HG03521 (cell line): Measurements from ENCODE around the gene CLOCK.

ENCODE experiments used
- ATAC-seq: cut with Tn5 transposase; IDR thresholded peaks from one replicate; pipeline ENCODE4 v1.9.1; 2021; ENCODE audit warnings: mild to moderate bottlenecking, moderate library complexity; ENCODE audit not compliant: unreplicated experiment

CLOCK gene

DNA sequence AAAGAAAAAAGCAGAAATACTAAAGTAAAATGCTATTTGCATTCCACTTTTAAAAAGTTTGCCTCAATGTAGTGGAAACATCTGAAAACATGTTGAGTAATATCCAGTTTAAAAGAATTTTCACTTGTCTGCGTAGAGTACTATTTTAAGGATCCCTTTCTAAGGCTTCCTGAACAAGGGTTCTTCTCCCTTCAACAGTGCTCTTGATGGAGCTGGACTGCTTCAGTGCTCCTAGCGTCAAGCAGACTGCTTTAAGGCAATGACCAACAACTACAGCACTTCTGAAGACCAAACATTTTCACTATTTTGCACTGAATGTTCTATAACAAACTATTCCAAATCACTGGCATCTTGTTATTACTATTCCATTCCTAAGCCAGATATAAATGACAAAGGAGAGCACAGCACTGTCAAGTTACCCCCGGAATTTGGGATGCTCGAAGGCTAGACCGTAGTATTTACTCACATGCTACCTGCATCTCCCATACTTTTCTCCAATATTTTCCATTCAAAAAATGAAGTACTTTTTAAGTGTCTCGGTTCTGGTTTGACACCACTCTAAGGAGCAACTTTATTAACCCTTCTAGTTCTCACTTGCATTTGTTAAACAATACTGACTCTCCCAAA, 114.9 kb downstream of the CLOCK start:
- ATAC-seq, result no peak

DNA sequence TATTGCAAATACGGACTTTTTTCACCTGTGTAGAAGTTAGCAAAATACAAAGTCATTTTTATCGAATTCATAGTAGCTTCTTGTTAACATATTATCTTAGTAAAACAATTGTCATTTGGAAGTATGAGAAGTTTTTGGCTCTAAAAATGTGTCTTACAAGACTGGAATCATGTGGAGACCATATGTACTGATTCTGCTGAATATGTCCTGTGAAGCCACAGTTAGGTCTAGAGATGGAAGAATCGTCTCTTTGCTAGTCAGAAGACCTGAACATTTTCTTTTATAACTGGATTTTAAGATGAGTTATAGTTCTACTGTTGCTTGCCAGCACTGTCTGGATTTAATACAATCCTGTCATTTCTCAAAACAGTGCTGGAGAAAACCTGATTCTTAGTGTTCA, 121.9 kb downstream of the CLOCK start:
- no peak for ATAC-seq

DNA sequence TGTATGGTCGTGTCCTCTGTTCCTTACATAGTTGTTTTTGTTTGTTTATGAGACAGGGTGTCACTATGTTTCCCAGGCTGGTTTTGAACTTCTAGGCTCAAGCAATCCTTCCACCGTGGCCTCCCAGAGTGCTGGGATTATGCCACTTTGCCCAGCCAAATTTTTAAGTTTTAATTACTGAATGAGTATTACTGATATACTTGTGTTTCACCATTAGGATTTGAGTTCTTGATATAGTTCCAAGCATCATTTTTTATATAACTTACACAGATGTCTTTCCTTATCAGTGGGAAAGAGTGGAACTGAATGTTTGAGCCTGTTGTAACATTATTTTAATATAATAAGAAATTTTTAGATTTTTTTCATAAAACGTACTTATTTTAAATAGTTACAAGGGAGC, 130.5 kb downstream of the CLOCK start:
- ATAC-seq, result no peak

DNA sequence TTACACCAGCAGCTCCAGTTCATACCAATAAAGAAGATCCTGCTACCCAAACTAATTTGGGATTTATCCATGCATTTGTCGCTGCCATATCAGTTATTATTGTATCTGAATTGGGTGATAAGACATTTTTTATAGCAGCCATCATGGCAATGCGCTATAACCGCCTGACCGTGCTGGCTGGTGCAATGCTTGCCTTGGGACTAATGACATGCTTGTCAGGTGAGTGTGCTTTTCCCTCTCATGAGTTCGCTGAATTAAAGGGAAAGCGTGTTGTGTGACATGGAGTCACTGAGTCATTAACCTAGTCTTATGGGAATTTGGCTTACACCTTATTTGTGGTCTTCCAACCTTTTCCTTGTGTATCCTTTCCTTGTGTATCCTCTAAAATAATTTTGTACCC, 135.1 kb downstream of the CLOCK start:
- ATAC-seq, result no peak

DNA sequence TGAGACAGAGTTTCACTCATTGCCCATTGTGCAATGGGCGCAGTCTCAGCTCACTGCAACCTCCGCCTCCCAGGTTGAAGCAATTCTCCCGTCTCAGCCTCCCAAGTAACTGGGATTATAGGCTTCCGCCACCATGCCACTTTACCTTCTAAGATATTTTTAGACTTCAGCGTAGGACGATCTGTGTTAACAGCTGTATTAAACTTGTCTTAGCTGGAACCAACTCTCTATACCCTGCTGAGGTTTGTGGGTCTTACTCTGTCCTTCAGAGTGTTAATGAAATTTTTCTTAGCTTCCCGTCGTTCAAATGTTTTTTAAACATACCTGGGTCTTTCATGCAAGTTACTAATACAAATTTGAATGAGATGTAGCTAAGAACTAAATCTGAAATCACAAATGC, 136.3 kb downstream of the CLOCK start:
- no peak for ATAC-seq

DNA sequence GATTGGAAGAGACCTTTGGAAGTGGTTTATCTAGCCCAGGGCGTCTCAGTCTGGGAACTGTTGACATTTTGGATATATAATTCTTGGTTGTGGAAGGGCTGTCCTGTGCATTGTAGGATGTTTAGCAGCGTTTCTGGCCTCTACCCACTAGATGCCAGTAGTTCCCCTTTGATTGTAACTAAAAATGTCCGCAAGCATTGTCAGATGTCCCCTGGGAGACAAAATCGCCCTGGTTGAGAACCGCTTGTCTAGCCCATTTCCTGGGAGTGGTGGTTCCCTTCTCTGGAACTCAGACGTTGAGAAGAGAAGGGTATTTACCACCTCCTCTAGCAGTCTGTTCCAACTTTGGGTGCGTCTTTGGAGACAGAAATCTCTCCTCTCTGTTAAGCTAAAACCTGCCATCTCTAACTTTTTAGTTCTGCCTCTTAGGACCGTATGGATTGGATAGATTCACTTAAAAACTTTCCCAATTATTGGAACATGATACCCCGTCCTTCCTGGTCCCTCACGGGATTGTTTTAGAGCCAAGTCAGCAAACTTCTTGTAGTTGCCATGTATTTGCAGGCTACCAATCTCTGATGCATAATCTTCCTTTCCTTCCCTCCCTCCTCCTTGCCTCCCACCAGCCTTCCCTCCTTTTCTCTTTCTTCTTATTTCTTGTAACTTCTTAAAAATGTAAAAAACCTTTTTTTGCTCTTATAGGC, 137.1 kb downstream of the CLOCK start:
- ATAC-seq, result peak; percentile 73

DNA sequence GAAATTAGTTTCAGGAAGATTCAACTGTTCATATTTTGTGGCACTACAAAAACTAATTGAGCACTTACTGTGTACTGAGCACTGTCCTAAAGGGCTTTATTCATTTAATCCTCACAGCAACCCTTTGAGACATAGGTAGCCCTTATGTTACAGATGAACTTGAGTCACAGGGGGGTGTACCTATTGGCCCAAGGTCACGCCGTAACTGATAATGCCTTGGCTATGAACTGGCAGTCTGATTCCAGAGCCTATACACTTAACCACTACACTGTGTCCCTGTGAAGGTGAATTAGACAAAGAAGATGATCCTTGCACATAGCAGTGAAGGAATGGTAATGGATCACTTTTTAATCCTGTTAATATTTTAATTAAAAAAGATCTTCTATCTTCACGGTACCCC, 138.9 kb downstream of the CLOCK start:
- no peak for ATAC-seq

DNA sequence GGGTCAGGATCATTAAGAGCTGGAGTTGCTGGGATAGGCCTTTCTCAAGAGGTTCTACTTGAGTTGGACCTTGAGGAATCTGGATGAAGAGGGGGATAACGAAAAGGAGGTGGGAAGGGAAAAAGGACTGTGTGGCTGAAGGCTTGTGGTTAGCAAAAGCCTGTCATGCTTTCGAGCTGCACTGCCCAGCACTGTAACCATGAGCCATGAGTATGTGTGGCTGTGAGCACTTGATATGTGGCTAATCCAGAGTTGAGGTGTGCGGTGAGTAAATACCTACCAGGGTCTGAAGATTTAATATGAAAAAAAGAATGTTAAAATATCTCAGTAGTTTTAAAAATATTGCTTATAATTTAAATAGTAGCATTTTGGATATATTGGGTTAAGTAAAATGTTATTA, 139.6 kb downstream of the CLOCK start:
- no peak for ATAC-seq

DNA sequence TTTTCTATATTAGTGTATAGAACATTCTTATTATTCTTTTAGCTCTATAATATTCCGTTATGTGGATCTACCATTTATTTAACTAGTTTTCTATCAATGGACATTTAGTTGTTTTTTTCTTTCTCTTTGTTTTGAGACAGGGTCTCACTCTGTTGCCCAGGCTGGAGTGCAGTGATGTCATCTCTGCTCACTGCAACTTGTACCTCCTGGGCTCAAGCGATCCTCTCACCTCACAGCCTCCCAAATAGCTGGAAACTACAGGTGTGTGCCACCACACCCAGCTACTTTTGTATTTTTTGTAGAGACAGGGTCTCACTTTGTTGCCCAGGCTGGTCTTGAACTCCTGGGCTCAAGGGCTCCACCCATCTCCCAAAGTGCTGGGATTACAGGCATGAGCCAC, 140.2 kb downstream of the CLOCK start:
- no peak for ATAC-seq

DNA sequence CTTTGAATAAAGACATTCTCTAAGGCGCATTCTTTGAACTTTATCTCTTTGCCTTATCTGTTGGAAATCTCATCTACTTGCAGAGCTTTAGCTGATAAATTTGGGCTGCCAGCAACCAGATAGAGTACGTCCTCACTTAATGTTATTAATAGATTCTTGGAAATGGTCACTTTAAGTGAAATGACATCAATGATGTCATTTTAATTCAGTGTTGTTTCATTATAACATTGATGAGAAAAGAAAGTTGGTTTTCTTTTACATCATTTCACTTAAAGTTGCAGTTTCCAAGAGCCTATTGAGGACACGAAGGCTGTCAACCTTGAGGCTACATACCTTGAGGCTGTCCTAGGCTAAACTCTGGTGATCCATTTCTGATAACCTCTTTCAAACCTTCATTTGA, 141.6 kb downstream of the CLOCK start:
- no peak for ATAC-seq

DNA sequence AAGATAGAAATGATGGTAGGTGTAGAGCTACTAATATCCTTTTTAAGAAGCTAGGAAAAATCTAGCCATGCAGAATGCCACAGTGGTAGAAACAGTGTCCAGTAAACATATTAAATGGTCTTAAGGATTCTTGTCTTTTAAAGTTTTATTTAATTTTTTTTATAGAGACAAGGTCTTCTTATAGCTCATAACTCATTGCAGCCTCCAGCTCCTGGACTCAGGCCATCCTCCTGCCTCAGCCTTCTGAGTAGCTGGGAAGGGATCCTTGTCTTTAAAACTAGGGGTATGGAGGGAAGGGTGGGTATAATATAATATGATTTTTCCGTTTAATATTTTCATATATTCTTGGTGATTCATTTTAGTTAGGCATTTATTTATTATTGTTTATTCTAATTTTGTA, 147.1 kb downstream of the CLOCK start:
- no peak for ATAC-seq

DNA sequence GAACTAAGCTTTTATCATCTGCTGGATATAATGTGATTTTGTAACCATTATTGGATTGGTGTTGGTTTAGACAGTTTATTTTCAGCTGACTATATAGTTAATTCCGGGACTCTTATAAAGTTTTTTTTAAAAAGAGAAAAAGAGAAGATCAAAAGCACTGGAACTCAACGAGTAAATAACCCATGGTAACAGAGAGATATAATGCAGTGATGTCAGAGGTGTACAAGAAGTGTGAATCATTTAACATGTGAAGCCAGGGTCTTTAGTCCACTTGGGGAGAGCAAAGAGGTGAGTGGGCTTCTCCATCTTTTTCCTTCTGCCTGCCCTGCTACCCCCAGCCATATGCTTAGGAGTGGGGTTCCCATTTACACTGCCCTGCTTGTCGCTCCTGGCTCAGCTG, 147.7 kb downstream of the CLOCK start:
- no peak for ATAC-seq

DNA sequence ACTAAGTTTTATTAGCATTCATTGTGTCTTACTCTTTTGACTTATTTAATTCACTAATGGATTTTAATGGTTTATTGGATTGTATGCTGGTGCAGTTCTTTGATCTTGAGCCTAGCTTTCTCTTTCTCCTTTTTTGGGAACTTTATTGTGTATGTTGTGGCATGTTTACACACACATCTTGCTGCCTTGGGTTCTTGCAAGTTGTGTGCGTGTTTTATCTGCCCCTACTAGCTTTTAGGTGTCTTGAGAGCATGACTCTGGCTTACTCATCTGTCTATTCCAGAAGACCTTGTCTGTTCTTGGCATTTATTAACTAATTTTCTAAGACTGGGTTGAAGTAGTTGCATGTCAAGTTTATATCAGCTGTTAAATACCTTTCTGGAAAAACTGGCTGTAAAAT, 148.2 kb downstream of the CLOCK start:
- ATAC-seq, result no peak

DNA sequence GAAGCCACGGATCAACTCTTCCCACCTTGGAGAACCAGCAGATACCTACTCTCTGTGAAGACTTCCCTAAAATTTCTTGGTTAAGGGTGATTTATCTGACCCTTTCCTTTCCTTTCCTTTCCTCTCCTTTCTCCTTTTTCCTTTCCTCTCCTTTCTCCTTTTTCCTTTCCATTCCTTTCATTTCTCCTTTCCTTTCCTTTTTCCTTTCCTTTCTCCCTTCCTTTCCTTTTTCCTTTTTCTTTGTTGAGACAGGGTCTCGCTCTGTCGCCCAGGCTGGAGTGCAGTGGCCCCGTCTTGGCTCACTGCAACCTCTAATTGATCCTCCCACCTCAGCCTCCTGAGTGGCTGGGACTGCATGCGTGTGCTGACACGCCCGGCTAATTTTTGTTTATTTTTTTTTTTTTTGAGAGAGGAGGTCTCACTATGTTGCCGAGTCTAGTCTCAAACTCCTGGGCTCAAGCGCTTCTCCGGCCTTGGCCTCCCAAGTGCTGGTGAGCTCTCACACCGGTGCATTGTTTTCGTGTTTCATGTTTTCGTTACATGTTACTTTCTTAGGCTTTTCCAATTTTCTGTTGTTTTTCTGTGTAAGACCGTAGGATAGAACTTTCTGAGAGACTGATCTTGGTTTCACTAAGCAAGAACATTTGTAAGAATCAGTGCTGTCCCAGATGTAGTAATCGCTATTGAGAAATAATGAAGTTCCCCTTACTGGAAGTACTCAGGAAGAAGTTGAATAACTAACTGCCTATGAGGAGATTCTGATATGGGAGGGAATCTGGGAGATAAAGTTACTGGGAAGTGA, 149.0 kb downstream of the CLOCK start:
- no peak for ATAC-seq

DNA sequence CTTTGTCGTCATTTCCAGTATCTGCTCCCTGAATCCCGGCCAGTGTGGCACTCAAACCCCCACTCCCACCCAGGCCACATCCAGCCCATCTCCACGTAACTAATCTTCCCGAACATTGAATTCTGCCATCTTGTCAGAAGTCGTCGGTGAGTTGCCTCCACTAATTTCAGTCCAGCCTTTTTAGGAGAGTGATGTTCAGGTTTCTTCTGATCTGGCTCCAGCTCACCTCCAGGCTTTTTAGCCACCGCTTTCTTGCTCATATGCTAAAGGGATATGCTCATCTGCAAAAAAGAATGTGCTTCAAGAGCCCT, 149.6 kb downstream of the CLOCK start:
- ATAC-seq, result no peak

DNA sequence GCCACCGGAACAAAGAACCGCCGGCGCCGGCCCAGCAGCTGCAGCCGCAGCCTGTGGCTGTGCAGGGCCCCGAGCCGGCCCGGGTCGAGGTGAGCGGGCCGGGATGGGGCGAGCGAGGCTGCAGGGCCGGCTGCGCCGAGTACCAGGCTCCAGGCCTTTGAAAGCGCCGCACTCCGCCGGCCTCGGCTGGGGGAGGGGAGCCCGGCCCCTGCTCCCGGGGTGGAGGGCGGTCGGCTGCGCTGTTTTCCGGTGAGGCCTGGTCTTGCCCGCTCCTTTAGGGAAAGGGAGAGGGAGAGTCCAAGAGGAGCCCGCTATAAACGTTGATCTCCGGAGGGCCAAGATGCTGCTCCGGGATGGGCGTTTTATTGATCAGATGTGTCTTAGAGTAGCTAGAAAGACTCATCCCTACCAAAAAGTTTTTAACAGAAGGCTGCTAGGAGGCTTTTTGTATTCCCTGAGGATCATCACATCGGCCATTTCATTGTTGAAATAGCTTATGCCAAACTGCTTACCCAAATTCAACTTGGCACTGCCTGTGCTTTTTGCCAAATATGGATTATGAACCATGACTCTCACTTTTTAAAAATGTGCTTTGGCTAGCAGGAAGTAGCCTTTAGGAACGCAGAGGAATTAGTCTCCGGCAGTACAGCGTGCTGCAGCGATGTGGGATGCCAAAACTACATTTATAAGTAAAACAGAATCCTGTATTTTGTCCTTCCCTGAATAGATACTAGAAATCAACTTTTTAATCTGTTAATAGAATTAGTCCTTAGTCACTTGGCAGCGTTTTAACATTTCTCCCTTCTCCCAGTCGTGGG, 150.2 kb downstream of the CLOCK start:
- ATAC-seq, result peak; percentile 25

DNA sequence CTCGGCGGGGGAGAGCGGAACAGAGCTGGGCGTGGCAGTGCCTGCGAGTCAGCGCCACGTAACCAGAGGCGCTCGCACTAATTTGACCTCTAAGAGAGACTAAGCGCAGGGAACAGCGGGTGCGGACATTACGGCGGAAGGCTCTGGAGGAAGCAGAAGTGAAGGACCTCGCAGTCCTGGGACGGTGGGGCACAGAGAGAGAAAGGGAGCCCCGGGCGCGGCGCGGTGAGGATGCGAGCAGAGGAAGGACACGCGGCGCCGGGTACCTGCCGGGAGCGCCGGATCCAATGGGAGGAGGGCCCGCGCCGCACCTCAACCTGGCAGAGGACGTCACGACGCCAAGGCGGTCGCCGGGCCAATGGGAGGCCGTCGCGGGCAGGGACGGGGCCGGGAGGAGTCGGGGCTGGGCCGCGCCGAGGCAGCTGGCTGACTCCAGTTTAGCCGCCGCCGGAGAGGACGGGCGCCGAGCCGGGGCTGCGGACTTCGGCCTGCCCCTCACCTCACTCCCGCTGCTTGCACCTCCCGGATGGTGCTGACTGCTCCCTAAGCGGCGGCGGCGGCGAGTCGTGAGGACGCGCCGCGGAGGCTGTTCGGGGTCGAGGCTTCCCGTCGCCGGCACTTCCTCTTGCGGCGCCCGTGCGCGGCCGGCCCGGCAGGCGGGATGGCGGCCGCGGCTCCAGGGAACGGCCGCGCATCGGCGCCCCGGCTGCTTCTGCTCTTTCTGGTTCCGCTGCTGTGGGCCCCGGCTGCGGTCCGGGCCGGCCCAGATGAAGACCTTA, 151.0 kb downstream of the CLOCK start, which contains the start of gene TMEM165:
TMEM165 (plus strand) TSS at position 429 of the 779 bp plus-strand sequence; CDS start at position 662, 233 bp downstream.
- peak; percentile 91 for ATAC-seq

DNA sequence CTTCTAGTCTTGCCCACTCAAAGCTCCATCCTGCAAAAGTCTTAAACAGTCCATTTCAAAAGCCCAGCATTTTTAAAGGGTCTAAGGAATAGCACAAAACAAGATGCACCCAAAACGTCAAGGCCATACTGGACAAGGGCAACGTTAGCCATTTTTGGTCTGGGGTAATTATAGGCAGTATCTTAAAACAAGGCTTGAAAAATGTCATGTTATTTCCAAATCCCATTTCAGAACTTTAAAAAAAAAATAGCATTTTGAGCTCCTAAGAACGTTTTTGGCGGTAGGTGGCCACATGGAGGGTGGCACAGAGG, 151.5 kb downstream of the CLOCK start:
- ATAC-seq, result no peak

DNA sequence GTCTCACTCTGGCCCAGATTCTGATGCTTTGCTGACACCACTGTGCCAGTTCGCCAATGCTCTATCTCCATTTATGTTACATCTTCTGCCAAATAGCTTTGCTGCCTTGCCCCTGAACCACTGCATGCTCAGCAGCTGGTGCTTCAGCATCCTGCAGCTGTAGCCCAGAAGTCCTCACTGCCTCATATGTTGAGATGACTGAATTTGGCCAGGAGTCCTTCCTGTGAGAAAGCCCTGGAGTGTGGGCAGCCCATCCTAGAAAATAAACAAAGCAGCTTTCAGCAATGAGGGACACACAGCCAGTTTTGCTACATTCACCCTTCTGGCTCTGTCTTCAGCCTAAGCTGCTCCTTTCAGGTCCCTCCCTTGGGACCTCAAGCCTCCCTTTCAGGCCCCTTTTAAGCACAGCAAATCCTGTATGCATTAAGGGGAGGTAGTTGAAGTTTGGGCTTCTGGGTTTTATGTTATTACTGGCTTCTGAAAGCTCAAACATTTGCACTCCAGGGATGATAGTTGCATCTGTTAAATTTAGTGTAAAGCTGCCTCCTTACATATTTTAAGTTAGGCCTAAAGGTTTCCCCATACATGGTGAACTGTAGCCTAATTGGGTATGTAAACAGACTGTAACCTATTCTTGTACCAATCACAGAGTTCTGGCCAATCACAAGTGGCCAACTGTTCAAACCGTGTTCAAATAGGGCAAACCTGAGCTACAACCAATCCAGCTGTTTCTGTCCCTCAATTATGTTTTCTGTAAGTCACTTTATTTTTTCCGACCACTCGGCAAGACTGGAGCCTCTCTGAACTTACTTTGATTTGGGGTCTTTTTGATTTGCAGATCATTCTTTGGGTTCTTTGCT, 153.0 kb downstream of the CLOCK start:
- no peak for ATAC-seq

DNA sequence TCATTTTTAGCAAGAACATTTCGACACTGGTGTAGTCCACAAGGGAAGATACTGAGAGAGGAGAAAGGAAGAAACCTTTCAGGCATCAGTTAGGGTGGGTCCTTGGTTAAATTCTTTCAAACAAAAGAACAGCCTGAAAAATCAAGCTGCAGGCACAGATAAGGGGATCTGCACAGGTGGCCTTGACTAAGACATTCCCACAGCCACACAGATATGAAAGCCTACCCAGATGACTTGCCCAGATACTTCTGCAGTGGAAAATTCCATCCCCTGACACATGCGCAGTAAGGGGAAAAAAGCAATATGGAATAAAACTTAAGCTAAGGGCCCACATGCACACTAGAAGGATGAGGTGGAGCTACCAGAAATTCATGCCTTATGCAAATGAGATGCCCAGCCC, 159.9 kb downstream of the CLOCK start:
- ATAC-seq, result no peak
